OCI-LY3 (cell line): ENCODE data around the gene DENND6A.

ENCODE experiments used
- H2AFZ ChIP-seq: fragments of 200-600, 300-600 bp; shearing (Covaris generic); 2 replicates; pipeline ENCODE4 v1.6.0; 2014; ENCODE audit warnings: antibody characterized with exemption, low read depth, low read length
- H3K27ac ChIP-seq: fragments of 200-600, 300-600 bp; sonication (generic); 2 replicates; pipeline ENCODE4 v1.5.1; 2014; ENCODE audit warnings: mild to moderate bottlenecking, low read length, moderate library complexity, mixed read lengths
- H3K27me3 ChIP-seq: fragments of 200-600, 300-600 bp; sonication (generic); 2 replicates; pipeline ENCODE4 v1.6.1; 2014; ENCODE audit warnings: low read depth, low read length, mixed read lengths
- H3K36me3 ChIP-seq: fragments of 200-600, 300-600 bp; sonication (generic); replicated peaks from 2 replicates; pipeline ENCODE3; 2014; ENCODE audit warnings: low read depth, low read length, mixed read lengths
- H3K4me1 ChIP-seq: fragments of 300-600, 200-600 bp; sonication (generic); 2 replicates; pipeline ENCODE4 v1.6.1; 2014; ENCODE audit warnings: low read length, mixed read lengths
- H3K4me2 ChIP-seq: fragments of 200-600, 300-600 bp; sonication (generic); 2 replicates; pipeline ENCODE4 v1.6.1; 2014; ENCODE audit warnings: low read length, mixed read lengths
- H3K4me3 ChIP-seq: fragments of 300-600, 200-600 bp; sonication (generic); 2 replicates; pipeline ENCODE4 v1.5.1; 2014; ENCODE audit warnings: antibody characterized with exemption, mild to moderate bottlenecking, low read length, moderate library complexity
- H3K79me2 ChIP-seq: fragments of 300-600, 200-600 bp; shearing (Covaris generic); 2 replicates; pipeline ENCODE4 v1.6.1; 2014; ENCODE audit warnings: mild to moderate bottlenecking, low read length, mixed read lengths
- H3K9ac ChIP-seq: fragments of 300-600, 200-600 bp; shearing (Covaris generic); 2 replicates; pipeline ENCODE4 v1.6.0; 2014; ENCODE audit warnings: mild to moderate bottlenecking, low read length, moderate library complexity
- H3K9me3 ChIP-seq: fragments of 200-600, 300-600 bp; shearing (Covaris generic); 2 replicates; pipeline ENCODE4 v1.6.1; 2014; ENCODE audit warnings: low read length, mixed read lengths; ENCODE audit not compliant: insufficient read depth
- H4K20me1 ChIP-seq: fragments of 200-600, 300-600 bp; sonication (generic); 2 replicates; pipeline ENCODE4 v1.6.1; 2016; ENCODE audit warnings: low read length, mixed read lengths; ENCODE audit not compliant: insufficient read depth
- EZH2phosphoT487 ChIP-seq: fragments of 200-600 bp; shearing (Covaris generic); IDR thresholded peaks from 2 replicates; pipeline ENCODE4 v1.6.1; 2018; ENCODE audit warnings: antibody characterized with exemption, mixed run types, low read depth
- TF ChIP-seq, protein P1 (sequence below): fragments of 200-600, 300-600 bp; sonication (generic); IDR thresholded peaks from 2 replicates; pipeline ENCODE4 v1.5.1; 2014; ENCODE audit warnings: antibody characterized with exemption, low read length, low read depth

Gene DENND6A

DNA sequence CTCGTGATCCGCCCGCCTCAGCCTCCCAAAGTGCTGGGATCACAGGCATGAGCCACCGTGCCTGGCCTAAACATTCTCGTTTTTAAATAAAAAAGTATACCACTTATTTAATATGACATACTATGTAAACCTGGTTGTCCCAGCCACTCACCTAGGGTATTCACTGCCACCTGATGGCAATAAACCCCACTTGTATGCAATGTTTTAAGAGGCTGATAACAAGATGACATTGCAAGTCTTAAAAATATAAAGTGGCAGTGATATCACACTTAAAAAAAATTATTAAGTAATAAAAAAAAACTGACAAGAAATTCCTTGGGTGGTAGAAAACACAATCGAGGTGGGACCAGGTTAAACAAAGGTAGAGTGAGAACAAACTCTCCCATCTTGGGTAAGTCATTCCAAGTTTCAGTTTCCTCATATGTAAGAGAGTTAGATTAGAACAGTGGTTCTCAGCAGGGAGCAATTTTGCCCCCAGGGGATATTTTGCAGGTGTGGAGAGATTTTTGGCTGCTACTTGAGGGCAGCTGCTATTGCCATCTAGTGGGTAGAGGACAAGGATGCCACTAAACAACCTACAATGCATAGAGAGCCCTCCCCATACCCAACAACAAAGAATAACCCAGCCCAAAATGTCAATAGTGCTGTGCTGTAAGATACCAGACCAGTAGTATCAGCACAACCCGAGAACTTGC, 110.3 kb downstream of the DENND6A start:
- H3K9me3 ChIP-seq, result no peaks in the 10 kb centered on the region
- no peaks in the 10 kb centered on the region for H3K27me3 ChIP-seq
- no peak overlapping the region for H2AFZ ChIP-seq
- peaks cover 98% of the 10 kb centered on the region for H3K79me2 ChIP-seq
- peaks cover 48% of the 10 kb centered on the region for H4K20me1 ChIP-seq
- H3K36me3 ChIP-seq, result peaks cover 46% of the 10 kb centered on the region
- no peak overlapping the region for H3K4me3 ChIP-seq
- peaks cover 26% of the 10 kb centered on the region for H3K4me1 ChIP-seq
- TF ChIP-seq, protein P1, sequence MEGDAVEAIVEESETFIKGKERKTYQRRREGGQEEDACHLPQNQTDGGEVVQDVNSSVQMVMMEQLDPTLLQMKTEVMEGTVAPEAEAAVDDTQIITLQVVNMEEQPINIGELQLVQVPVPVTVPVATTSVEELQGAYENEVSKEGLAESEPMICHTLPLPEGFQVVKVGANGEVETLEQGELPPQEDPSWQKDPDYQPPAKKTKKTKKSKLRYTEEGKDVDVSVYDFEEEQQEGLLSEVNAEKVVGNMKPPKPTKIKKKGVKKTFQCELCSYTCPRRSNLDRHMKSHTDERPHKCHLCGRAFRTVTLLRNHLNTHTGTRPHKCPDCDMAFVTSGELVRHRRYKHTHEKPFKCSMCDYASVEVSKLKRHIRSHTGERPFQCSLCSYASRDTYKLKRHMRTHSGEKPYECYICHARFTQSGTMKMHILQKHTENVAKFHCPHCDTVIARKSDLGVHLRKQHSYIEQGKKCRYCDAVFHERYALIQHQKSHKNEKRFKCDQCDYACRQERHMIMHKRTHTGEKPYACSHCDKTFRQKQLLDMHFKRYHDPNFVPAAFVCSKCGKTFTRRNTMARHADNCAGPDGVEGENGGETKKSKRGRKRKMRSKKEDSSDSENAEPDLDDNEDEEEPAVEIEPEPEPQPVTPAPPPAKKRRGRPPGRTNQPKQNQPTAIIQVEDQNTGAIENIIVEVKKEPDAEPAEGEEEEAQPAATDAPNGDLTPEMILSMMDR, result peak; percentile 52
- no peak for TF ChIP-seq EZH2phosphoT487
- H3K4me2 ChIP-seq, result no peak overlapping the region
- no peak overlapping the region for H3K9ac ChIP-seq
- no peak overlapping the region for H3K27ac ChIP-seq

DNA sequence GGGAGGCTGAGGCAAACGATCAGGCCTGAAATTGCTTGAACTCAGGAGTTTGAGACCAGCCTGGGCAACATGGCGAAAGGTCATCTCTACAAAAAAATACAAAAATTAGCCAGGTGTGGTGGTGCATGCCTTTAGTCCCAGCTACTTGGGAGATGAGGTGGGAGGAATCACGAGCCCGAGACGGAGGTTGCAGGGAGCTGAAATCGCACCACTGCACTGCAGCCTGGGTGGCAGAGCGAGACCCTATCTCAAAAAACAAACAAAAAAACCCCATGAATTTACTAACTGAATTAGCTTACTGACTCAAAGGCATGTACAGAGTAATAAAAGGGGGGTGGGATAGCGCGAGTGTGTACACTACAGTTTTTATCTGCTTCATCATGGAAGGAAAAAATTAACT, 115.1 kb downstream of the DENND6A start:
- no peak for TF ChIP-seq EZH2phosphoT487
- TF ChIP-seq, protein P1, result no peak
- Histone ChIP-seq H3K27ac (no peak overlapping the region), H3K79me2 (peaks cover 89% of the 10 kb centered on the region), H2AFZ (no peak overlapping the region), H4K20me1 (peaks cover 23% of the 10 kb centered on the region; the same call in 1 of the 2 replicates), H3K9me3 (no peaks in the 10 kb centered on the region), H3K4me2 (no peak overlapping the region), H3K27me3 (no peaks in the 10 kb centered on the region), H3K4me3 (no peak overlapping the region), H3K36me3 (peaks cover 72% of the 10 kb centered on the region), H3K4me1 (peaks cover 17% of the 10 kb centered on the region), H3K9ac (no peak overlapping the region)

DNA sequence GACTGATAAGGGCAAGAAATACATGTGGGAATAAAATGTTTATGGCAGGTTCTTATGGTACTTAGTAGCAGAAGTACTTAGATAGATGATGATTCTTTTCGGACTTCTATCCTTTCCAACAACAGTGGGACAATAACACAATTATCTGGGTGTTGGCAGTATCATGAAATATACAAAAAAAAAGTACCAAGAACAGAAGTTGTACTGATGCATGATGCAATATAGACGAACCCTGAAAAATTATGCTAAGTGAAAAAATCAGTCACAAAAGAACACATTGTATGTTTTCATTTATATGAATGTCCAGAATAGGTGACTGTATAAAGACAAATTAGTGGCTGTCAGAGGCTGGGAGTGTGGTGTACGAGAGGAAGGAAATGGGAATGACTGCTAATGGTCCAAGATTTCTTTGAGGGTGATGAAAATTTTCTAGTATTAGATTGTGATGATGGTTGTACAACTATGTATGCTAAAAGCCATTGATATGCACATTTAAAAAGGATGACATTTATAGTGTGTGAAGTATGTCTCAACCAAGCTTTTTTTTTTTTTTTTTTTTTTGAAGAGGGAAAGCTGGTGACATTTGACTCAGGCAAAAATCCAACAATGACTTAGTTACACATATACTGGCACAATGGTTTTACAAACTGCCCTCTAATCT, 116.8 kb downstream of the DENND6A start:
- no peaks in the 10 kb centered on the region for H3K9me3 ChIP-seq
- peaks cover 22% of the 10 kb centered on the region for H3K4me1 ChIP-seq
- peaks cover 75% of the 10 kb centered on the region for H3K79me2 ChIP-seq
- H3K27ac ChIP-seq, result no peak overlapping the region
- peaks cover 19% of the 10 kb centered on the region; the same call in 1 of the 2 replicates for H4K20me1 ChIP-seq
- no peaks in the 10 kb centered on the region for H3K27me3 ChIP-seq
- no peak overlapping the region for H2AFZ ChIP-seq
- H3K4me3 ChIP-seq, result no peak overlapping the region
- TF ChIP-seq EZH2phosphoT487, result no peak
- TF ChIP-seq, protein P1, result no peak
- H3K36me3 ChIP-seq, result peaks cover 72% of the 10 kb centered on the region
- H3K9ac ChIP-seq, result no peak overlapping the region
- H3K4me2 ChIP-seq, result no peak overlapping the region
